Measurements from ENCODE around the gene DNAH5. TPM values are rescaled to one million over a fixed set of nuclear protein-coding genes. Genes with fewer than 3 reads are reported as not detected.

The DNAH5 gene
- total RNA-seq, 1 experiment from 2014 or later, result 8.0 TPM

DNA sequence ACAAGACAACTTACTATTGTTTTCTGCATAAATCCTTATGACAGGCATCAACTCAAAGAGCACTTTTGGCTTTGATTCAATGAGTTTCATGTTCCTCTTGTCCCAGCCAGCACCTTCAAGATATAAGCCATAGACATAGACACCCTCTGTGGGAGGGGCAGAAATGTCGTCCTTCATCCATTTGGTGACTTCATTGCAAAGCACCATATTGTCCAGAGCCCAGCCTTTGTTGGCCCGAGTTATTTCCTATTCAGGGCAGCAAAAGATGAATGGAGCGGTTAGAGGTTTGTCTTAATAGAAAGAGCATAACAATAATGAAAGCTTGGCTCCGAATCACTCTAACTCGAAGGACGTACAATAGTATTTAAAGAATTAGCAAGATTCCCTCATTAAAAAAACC is 243.9 kb downstream of the DNAH5 start:
- no TSS peak for BruUV-seq (replicated peaks)

DNA sequence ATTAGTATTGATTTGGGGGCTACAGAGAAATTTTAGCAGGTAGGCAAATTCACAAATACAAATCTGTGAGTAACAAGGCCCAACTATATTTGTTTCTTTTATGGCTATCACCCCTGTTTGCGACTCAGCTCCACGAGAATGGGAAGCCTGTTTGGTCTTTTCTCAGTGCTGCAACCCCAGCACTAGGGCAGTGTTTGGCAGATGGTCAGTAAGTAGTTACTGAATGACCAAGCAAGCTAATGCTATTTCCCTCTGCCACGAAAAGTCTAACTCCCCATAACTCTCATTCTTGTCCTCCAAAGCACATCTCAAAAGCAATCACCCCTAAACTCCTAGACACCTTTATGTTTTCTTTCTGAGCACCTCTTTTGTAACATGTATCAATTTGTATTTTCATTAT is 245.6 kb downstream of the DNAH5 start:
- Histone ChIP-seq H3K4me3 (ENCODE audit: low read depth in 2 of 2, low read length in 2 of 2) (no peak overlapping the region), H3K4me1 (ENCODE audit: control insufficient read depth, insufficient read depth, low read length) (no peaks in the 10 kb centered on the region), H3K9me3 (ENCODE audit: control insufficient read depth, insufficient read depth, low read depth, low read length) (no peaks in the 10 kb centered on the region), H3K36me3 (ENCODE audit: control insufficient read depth, insufficient read depth, low read length) (no peaks in the 10 kb centered on the region), H3K27ac (ENCODE audit: low read length) (no peak overlapping the region), H3K27me3 (ENCODE audit: control insufficient read depth, insufficient read depth, low read length) (no peaks in the 10 kb centered on the region)
- TF ChIP-seq, protein P1, sequence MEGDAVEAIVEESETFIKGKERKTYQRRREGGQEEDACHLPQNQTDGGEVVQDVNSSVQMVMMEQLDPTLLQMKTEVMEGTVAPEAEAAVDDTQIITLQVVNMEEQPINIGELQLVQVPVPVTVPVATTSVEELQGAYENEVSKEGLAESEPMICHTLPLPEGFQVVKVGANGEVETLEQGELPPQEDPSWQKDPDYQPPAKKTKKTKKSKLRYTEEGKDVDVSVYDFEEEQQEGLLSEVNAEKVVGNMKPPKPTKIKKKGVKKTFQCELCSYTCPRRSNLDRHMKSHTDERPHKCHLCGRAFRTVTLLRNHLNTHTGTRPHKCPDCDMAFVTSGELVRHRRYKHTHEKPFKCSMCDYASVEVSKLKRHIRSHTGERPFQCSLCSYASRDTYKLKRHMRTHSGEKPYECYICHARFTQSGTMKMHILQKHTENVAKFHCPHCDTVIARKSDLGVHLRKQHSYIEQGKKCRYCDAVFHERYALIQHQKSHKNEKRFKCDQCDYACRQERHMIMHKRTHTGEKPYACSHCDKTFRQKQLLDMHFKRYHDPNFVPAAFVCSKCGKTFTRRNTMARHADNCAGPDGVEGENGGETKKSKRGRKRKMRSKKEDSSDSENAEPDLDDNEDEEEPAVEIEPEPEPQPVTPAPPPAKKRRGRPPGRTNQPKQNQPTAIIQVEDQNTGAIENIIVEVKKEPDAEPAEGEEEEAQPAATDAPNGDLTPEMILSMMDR (IDR thresholded peaks at IDR 0.05), result no peak
- TF ChIP-seq POLR2AphosphoS5 (IDR thresholded peaks at IDR 0.05; ENCODE audit: low read depth, low read length), result no peak
- TF ChIP-seq, protein P2, sequence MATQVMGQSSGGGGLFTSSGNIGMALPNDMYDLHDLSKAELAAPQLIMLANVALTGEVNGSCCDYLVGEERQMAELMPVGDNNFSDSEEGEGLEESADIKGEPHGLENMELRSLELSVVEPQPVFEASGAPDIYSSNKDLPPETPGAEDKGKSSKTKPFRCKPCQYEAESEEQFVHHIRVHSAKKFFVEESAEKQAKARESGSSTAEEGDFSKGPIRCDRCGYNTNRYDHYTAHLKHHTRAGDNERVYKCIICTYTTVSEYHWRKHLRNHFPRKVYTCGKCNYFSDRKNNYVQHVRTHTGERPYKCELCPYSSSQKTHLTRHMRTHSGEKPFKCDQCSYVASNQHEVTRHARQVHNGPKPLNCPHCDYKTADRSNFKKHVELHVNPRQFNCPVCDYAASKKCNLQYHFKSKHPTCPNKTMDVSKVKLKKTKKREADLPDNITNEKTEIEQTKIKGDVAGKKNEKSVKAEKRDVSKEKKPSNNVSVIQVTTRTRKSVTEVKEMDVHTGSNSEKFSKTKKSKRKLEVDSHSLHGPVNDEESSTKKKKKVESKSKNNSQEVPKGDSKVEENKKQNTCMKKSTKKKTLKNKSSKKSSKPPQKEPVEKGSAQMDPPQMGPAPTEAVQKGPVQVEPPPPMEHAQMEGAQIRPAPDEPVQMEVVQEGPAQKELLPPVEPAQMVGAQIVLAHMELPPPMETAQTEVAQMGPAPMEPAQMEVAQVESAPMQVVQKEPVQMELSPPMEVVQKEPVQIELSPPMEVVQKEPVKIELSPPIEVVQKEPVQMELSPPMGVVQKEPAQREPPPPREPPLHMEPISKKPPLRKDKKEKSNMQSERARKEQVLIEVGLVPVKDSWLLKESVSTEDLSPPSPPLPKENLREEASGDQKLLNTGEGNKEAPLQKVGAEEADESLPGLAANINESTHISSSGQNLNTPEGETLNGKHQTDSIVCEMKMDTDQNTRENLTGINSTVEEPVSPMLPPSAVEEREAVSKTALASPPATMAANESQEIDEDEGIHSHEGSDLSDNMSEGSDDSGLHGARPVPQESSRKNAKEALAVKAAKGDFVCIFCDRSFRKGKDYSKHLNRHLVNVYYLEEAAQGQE (IDR thresholded peaks at IDR 0.05; ENCODE audit: insufficient read depth in 1 of 2, low read depth in 2 of 2, low read length in 1 of 2), result no peak
- TF ChIP-seq TCF7L2 (IDR thresholded peaks at IDR 0.05; ENCODE audit: low read depth, low read length), result no peak
- no peak for TF ChIP-seq SIN3A (IDR thresholded peaks at IDR 0.05; ENCODE audit: borderline replicate concordance, insufficient read depth, low read depth, low read length)
- CTCF ChIA-PET, result no interaction called here
- BruUV-seq (replicated peaks), result no TSS peak
- intact Hi-C loops (cut with micrococcal nuclease; ENCODE audit: unreplicated experiment), result no loop called here
- no peak for DNase-seq (ENCODE audit: low read depth, low spot score)
- ATAC-seq, result no peak
- in situ Hi-C loops (cut with HindIII; ENCODE audit: low pct_unique_long_range_greater_than_20kb, low sequenced_read_pairs), result no loop called here
- POLR2A ChIA-PET, result no interaction called here

More for the DNA sequence above, 243.9 kb downstream of the DNAH5 start:
- intact Hi-C loops (cut with micrococcal nuclease; ENCODE audit: unreplicated experiment), result no loop called here
- DNase-seq (ENCODE audit: low read depth, low spot score), result no peak
- H3K27me3 ChIP-seq (ENCODE audit: control insufficient read depth, insufficient read depth, low read length), result no peaks in the 10 kb centered on the region
- no peak for ATAC-seq
- CTCF ChIA-PET, result no interaction called here
- no peaks in the 10 kb centered on the region for H3K9me3 ChIP-seq (ENCODE audit: control insufficient read depth, insufficient read depth, low read depth, low read length)
- TF ChIP-seq, protein P1 (IDR thresholded peaks at IDR 0.05), result no peak
- TF ChIP-seq POLR2AphosphoS5 (IDR thresholded peaks at IDR 0.05; ENCODE audit: low read depth, low read length) (no peak), SIN3A (IDR thresholded peaks at IDR 0.05; ENCODE audit: borderline replicate concordance, insufficient read depth, low read depth, low read length) (no peak), TCF7L2 (IDR thresholded peaks at IDR 0.05; ENCODE audit: low read depth, low read length) (no peak)
- TF ChIP-seq, protein P2 (IDR thresholded peaks at IDR 0.05; ENCODE audit: insufficient read depth in 1 of 2, low read depth in 2 of 2, low read length in 1 of 2), result no peak
- no peak overlapping the region for H3K27ac ChIP-seq (ENCODE audit: low read length)
- POLR2A ChIA-PET, result no interaction called here
- H3K4me1 ChIP-seq (ENCODE audit: control insufficient read depth, insufficient read depth, low read length), result no peaks in the 10 kb centered on the region
- in situ Hi-C loops (cut with HindIII; ENCODE audit: low pct_unique_long_range_greater_than_20kb, low sequenced_read_pairs), result no loop called here
- no peaks in the 10 kb centered on the region for H3K36me3 ChIP-seq (ENCODE audit: control insufficient read depth, insufficient read depth, low read length)
- no peak overlapping the region for H3K4me3 ChIP-seq (ENCODE audit: low read depth in 2 of 2, low read length in 2 of 2)
